Raji (cell line): ENCODE measurements around the gene PDXP.

Experiments used
- POLR2A ChIP-seq: IDR thresholded peaks from 2 replicates; pipeline ENCODE4 v1.6.1; 2011; ENCODE audit warnings: low read depth, low read length, control low read depth; ENCODE audit not compliant: insufficient read depth

PDXP gene

DNA sequence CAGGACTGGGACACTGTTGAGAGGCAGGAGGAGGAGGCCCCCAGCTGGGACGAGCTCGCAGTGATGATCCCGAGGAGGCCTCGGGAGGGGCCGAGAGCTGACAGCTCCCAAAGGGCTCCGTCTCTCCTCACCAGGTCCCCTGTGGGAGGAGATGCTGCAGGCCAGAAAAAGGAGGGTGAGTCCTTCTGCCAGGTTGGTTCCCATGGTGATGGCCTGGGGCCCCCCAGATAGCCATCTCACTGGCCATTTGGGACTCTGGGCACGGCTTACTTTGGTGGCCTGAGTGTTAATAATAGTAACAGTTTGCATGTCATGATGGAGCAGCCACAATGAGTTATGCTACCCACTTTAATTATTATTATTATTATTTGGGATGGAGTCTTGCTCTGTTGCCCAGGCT, 57.2 kb downstream of the PDXP start:
- TF ChIP-seq POLR2A = no peak
